ENCODE data around the gene KHNYN.

KHNYN gene

GRCh38 chr14:24422261-24422660 is 7.5 kb upstream of the KHNYN start:
- in situ Hi-C loops (cut with MboI; ENCODE audit: low sequenced_read_pairs), result no loop called here

- in situ Hi-C loops (cut with MboI; ENCODE audit: low sequenced_read_pairs), result no loop called here
Measured at GRCh38 chr14:24422694-24423601, 6.8 kb upstream of the KHNYN start.

- in situ Hi-C loops (cut with MboI; ENCODE audit: low sequenced_read_pairs), result no loop called here
Measured at GRCh38 chr14:24425704-24426103, 4.0 kb upstream of the KHNYN start.

GRCh38 chr14:24426150-24426911 is 3.4 kb upstream of the KHNYN start:
- in situ Hi-C loops (cut with MboI; ENCODE audit: low sequenced_read_pairs), result no loop called here

GRCh38 chr14:24426912-24427536 is 2.7 kb upstream of the KHNYN start:
- in situ Hi-C loops (cut with MboI; ENCODE audit: low sequenced_read_pairs), result no loop called here

GRCh38 chr14:24427537-24428508 is 1.9 kb upstream of the KHNYN start:
- in situ Hi-C loops (cut with MboI; ENCODE audit: low sequenced_read_pairs), result no loop called here

GRCh38 chr14:24428628-24429394 is 943 bp upstream of the KHNYN start:
- in situ Hi-C loops (cut with MboI; ENCODE audit: low sequenced_read_pairs), result no loop called here

GRCh38 chr14:24430143-24430681 is 458 bp downstream of the KHNYN start:
- in situ Hi-C loops (cut with MboI; ENCODE audit: low sequenced_read_pairs), result no loop called here

GRCh38 chr14:24430682-24431568 is 1.2 kb downstream of the KHNYN start:
- in situ Hi-C loops (cut with MboI; ENCODE audit: low sequenced_read_pairs), result no loop called here

GRCh38 chr14:24431569-24432258 is 2.0 kb downstream of the KHNYN start:
- in situ Hi-C loops (cut with MboI; ENCODE audit: low sequenced_read_pairs), result no loop called here

- in situ Hi-C loops (cut with MboI; ENCODE audit: low sequenced_read_pairs), result no loop called here
Measured at GRCh38 chr14:24432259-24433131, 2.7 kb downstream of the KHNYN start.

GRCh38 chr14:24434036-24434435 is 4.3 kb downstream of the KHNYN start:
- in situ Hi-C loops (cut with MboI; ENCODE audit: low sequenced_read_pairs), result no loop called here

GRCh38 chr14:24434676-24435075 is 4.9 kb downstream of the KHNYN start:
- in situ Hi-C loops (cut with MboI; ENCODE audit: low sequenced_read_pairs), result loop anchor here (5.0 kb wide), 1 partner anchor 102 kb away; no protein-coding TSS in a partner anchor

GRCh38 chr14:24435192-24435810 is 5.5 kb downstream of the KHNYN start:
- in situ Hi-C loops (cut with MboI; ENCODE audit: low sequenced_read_pairs), result loop anchor here (5.0 kb wide), 1 partner anchor 103 kb away; no protein-coding TSS in a partner anchor

- in situ Hi-C loops (cut with MboI; ENCODE audit: low sequenced_read_pairs), result loop anchor here (5.0 kb wide), 1 partner anchor 104 kb away; no protein-coding TSS in a partner anchor
Measured at GRCh38 chr14:24435998-24436354, 6.2 kb downstream of the KHNYN start.

- in situ Hi-C loops (cut with MboI; ENCODE audit: low sequenced_read_pairs), result loop anchor here (5.0 kb wide), 1 partner anchor 104 kb away; no protein-coding TSS in a partner anchor
Measured at GRCh38 chr14:24436355-24437019, 6.7 kb downstream of the KHNYN start.
